ENCODE data around the gene YIF1B. TPM values are rescaled to one million over a fixed set of nuclear protein-coding genes. Genes with fewer than 3 reads are reported as not detected.
A peak's percentile ranks its signal among the peaks of the same experiment; 100 is the strongest.
"Not testable (repeated sequence)": the region's sequence is repeated elsewhere in the genome, so short reads cannot be mapped to it uniquely, and the experiment has no call there.

YIF1B gene
- total and polyA plus RNA-seq, 8 donors: 27.8 to 59.6 (median 32.3) TPM

DNA sequence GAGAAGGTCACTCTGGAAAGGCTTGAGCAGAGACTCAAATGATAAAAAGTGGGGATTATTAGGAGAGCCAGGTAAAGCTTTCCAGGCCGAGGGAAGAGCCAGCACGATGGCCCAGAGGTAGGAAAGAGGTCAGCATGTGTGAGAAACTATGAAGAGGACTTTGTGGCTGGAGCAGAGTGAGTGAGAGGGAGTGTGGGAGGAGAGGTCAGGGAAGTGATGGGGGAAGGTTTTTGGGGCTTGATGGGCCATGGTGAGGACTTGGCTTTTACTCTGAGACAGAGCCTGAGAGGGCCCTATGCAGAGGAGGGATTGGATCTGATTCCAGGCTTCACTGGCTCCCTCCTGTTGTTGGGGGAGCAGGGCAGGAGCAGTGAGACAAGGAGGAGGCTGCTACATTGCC, 25.2 kb upstream of the YIF1B start:
- H3K4me3 ChIP-seq: no peak overlapping the region
- DNase-seq: no peak
- H3K4me1 ChIP-seq: peaks cover 3 to 12% of the 10 kb centered on the region in 2 donors
- H3K9me3 ChIP-seq: no peaks in the 10 kb centered on the region
- no peaks in the 10 kb centered on the region for H3K36me3 ChIP-seq
- no peaks in the 10 kb centered on the region for H3K27me3 ChIP-seq
- no peak overlapping the region for H3K27ac ChIP-seq
- intact Hi-C loops (cut with DNase I): no loop called here
- no peak for ATAC-seq
- TF ChIP-seq, protein P1, sequence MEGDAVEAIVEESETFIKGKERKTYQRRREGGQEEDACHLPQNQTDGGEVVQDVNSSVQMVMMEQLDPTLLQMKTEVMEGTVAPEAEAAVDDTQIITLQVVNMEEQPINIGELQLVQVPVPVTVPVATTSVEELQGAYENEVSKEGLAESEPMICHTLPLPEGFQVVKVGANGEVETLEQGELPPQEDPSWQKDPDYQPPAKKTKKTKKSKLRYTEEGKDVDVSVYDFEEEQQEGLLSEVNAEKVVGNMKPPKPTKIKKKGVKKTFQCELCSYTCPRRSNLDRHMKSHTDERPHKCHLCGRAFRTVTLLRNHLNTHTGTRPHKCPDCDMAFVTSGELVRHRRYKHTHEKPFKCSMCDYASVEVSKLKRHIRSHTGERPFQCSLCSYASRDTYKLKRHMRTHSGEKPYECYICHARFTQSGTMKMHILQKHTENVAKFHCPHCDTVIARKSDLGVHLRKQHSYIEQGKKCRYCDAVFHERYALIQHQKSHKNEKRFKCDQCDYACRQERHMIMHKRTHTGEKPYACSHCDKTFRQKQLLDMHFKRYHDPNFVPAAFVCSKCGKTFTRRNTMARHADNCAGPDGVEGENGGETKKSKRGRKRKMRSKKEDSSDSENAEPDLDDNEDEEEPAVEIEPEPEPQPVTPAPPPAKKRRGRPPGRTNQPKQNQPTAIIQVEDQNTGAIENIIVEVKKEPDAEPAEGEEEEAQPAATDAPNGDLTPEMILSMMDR (IDR thresholded peaks at IDR 0.05): no peak

DNA sequence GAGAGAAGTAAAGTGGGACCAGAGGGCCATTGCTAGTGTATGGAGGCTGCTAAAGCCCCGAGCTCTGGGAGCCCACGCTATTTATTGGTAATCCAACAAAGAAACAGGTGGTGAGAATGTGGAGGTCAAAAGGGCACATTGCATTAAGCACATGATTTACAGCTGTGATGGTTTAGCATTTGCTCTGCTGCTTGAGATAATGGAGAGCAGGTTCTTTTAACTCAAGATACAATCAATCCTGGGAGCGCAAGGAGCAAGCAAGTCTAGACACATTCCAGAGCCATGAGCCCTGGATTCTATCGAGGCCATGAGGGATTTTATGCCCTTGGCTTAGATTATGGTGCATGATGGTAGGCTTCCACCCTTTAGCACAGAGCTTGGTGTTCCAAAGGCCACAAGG, 23.3 kb upstream of the YIF1B start:
- H3K36me3 ChIP-seq; DNase-seq; ATAC-seq; H3K27me3 ChIP-seq; H3K27ac ChIP-seq; H3K9me3 ChIP-seq; intact Hi-C loops (cut with DNase I); H3K4me3 ChIP-seq: not testable (repeated sequence)
- H3K4me1 ChIP-seq: peaks cover 3 to 17% of the 10 kb centered on the region in 2 donors

DNA sequence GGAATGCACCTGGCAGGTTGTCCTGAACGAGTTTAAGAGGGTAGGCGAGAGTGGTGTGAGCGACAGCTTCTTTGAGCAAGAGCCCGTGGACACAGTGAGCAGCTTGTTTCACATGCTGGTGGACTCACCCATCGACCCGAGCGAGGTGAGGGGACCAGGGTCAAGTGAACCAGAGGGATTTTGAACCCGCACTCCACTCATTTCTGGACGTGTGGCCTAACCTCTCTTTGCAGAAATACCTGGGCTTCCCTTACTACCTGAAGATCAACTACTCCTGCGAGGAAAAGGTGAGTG, 21.6 kb upstream of the YIF1B start:
- Histone ChIP-seq H3K36me3 (no peaks in the 10 kb centered on the region), H3K27ac (peak overlapping the region; percentile 92 to 94), H3K27me3 (no peaks in the 10 kb centered on the region), H3K9me3 (no peaks in the 10 kb centered on the region), H3K4me3 (peak overlapping the region; percentile 52 to 66), H3K4me1 (peaks cover 3 to 17% of the 10 kb centered on the region in 2 donors)
- no peak for DNase-seq
- TF ChIP-seq, protein P1 (IDR thresholded peaks at IDR 0.05): no peak
- peak; percentile 4 for ATAC-seq
- intact Hi-C loops (cut with DNase I): no loop called here

DNA sequence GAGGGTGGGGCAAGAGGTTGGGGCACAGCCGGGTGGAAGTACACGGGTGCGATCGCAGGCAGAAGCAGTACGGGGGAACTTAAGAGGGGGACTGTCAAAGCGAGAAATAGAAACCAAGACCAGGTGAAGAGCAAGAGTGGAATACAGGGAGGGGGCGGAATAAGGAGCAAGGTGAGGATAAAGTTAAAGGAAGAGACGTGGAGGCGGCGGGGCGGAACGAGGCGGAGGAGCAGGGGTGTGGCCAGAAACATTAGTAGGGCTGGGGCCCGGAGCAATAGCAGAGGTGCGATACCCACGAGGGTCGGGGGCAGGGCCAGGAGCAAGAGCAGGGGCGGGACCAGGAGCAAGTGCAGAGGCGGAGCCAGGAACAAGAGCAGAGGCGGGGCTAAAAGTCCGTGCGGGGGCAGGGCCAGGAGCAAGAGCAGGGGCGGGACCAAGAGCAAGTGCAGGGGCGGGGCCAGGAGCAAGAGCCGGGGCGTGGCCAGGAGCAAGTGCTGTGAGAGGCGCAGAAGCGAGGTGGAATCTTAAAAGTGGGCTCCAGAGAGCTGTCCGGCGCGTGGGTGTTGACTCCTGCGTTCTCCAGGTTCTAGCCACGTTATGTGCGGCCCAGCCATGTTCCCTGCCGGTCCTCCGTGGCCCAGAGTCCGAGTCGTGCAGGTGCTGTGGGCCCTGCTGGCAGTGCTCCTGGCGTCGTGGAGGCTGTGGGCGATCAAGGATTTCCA, 21.1 kb upstream of the YIF1B start:
- no peaks in the 10 kb centered on the region for H3K9me3 ChIP-seq
- H3K4me3 ChIP-seq: peak overlapping the region; percentile 52 to 66
- no peaks in the 10 kb centered on the region for H3K36me3 ChIP-seq
- TF ChIP-seq, protein P1 (IDR thresholded peaks at IDR 0.05): no peak
- DNase-seq (peak; percentile 77 to 99 (median 96)), ATAC-seq (peak; percentile 85)
- H3K4me1 ChIP-seq: peaks cover 3 to 17% of the 10 kb centered on the region in 2 donors
- intact Hi-C loops (cut with DNase I): no loop called here
- peak overlapping the region; percentile 92 to 94 for H3K27ac ChIP-seq
- H3K27me3 ChIP-seq: no peaks in the 10 kb centered on the region

DNA sequence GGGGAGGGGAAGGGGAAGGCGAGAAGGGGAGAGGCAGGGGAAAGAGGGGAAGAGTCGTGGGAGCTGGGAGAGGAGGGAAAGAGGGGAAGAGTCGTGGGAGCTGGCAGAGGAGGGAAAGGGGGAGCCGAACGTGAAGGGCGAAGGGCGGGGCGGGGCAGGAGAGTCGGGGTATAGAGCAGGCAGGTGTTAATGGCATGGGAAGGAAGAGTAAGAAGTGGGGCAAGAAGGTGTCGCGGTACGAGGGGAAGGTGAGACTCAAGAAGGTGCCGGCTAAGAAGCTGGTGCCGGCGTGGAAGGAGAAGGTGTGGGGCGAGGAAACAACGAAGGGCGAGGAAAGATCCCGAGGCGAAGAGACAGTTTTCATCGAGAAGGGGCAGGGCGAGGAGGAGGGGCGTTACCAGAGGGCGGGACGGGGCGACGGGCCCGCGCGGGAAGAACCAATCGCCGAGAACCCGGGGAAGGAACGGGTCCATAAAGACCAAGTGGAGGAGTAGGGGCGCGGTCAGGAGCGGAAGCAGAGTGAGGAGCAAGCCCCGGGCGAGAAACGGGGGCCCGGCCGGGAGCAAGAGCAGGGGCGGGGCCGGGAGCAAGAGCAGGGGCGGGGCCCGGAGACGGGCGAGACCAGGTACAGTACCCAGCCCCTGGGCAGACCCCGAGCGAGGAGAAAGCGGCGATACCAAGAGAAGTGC, 20.3 kb upstream of the YIF1B start:
- TF ChIP-seq, protein P1 (IDR thresholded peaks at IDR 0.05): no peak
- Histone ChIP-seq H3K27ac (peak overlapping the region; percentile 92 to 94), H3K27me3 (no peaks in the 10 kb centered on the region), H3K36me3 (no peaks in the 10 kb centered on the region), H3K9me3 (no peaks in the 10 kb centered on the region), H3K4me1 (peaks cover 3 to 17% of the 10 kb centered on the region in 2 donors), H3K4me3 (peak overlapping the region; percentile 52 to 66)
- DNase-seq (peak; percentile 89 to 99 (median 96)), ATAC-seq (peak; percentile 88)
- intact Hi-C loops (cut with DNase I): loop anchor here in 1 of 2 donors (2.0 kb wide), 1 partner anchor 95 kb away; no protein-coding TSS in a partner anchor

Measured in left lung (tissue), 10 donors.